HEK293 (cell line): ENCODE results near the gene ALKBH4.

Experiments
- ELK4 ChIP-seq: IDR thresholded peaks from 2 replicates; pipeline ENCODE4 v1.6.1; 2011; ENCODE audit warnings: mild to moderate bottlenecking, low read depth, low read length, borderline replicate concordance
- FEZF1 ChIP-seq: fragments of 450-650 bp; formaldehyde crosslinking; IDR thresholded peaks from 2 replicates; pipeline ENCODE4 v1.5.1; 2016; ENCODE audit warnings: missing biosample characterization, missing genetic modification characterization
- GFI1B ChIP-seq: fragments of 450-650 bp; formaldehyde crosslinking; IDR thresholded peaks from 2 replicates; pipeline ENCODE4 v1.5.1; 2016; ENCODE audit warnings: missing biosample characterization, missing genetic modification characterization
- MZF1 ChIP-seq: fragments of 450-650 bp; formaldehyde crosslinking; IDR thresholded peaks from 2 replicates; pipeline ENCODE4 v1.5.1; 2017; ENCODE audit warnings: missing biosample characterization, missing genetic modification characterization, borderline replicate concordance
- PRDM10 ChIP-seq: fragments of 450-650 bp; formaldehyde crosslinking; IDR thresholded peaks from 2 replicates; pipeline ENCODE4 v1.5.1; 2016; ENCODE audit warnings: missing biosample characterization, missing genetic modification characterization
- SCRT1 ChIP-seq: fragments of 450-650 bp; formaldehyde crosslinking; IDR thresholded peaks from 2 replicates; pipeline ENCODE4 v1.5.1; 2016; ENCODE audit warnings: missing biosample characterization, missing genetic modification characterization, borderline replicate concordance
- SCRT2 ChIP-seq: fragments of 450-650 bp; formaldehyde crosslinking; IDR thresholded peaks from 2 replicates; pipeline ENCODE4 v1.5.1; 2016; ENCODE audit warnings: missing biosample characterization, missing genetic modification characterization
- SP3 ChIP-seq: fragments of 450-650 bp; formaldehyde crosslinking; IDR thresholded peaks from 2 replicates; pipeline ENCODE4 v1.5.1; 2016; ENCODE audit warnings: missing biosample characterization, missing genetic modification characterization
- TCF7L2 ChIP-seq: IDR thresholded peaks from 2 replicates; pipeline ENCODE4 v1.6.1; 2011; ENCODE audit warnings: low read depth, mild to moderate bottlenecking, inconsistent platforms, low read length, moderate library complexity, borderline replicate concordance
- WT1 ChIP-seq: fragments of 450-650 bp; formaldehyde crosslinking; IDR thresholded peaks from 2 replicates; pipeline ENCODE4 v1.5.1; 2016; ENCODE audit warnings: missing biosample characterization, missing genetic modification characterization
- ZBTB48 ChIP-seq: fragments of 450-650 bp; formaldehyde crosslinking; IDR thresholded peaks from 2 replicates; pipeline ENCODE4 v1.5.1; 2016; ENCODE audit warnings: missing biosample characterization, missing genetic modification characterization
- ZEB2 ChIP-seq: fragments of 450-650 bp; formaldehyde crosslinking; IDR thresholded peaks from 2 replicates; pipeline ENCODE4 v1.5.1; 2016; ENCODE audit warnings: missing biosample characterization, missing genetic modification characterization
- ZFP37 ChIP-seq: fragments of 450-650 bp; formaldehyde crosslinking; IDR thresholded peaks from 2 replicates; pipeline ENCODE4 v1.5.1; 2016; ENCODE audit warnings: missing biosample characterization, missing genetic modification characterization
- ZNF146 ChIP-seq: fragments of 450-650 bp; formaldehyde crosslinking; IDR thresholded peaks from 2 replicates; pipeline ENCODE4 v1.5.1; 2016; ENCODE audit warnings: missing biosample characterization, missing genetic modification characterization
- ZNF169 ChIP-seq: fragments of 450-650 bp; formaldehyde crosslinking; IDR thresholded peaks from 2 replicates; pipeline ENCODE4 v1.5.1; 2016; ENCODE audit warnings: missing biosample characterization, missing genetic modification characterization
- ZNF202 ChIP-seq: fragments of 450-650 bp; formaldehyde crosslinking; IDR thresholded peaks from 2 replicates; pipeline ENCODE4 v1.5.1; 2016; ENCODE audit warnings: missing biosample characterization, missing genetic modification characterization, borderline replicate concordance
- ZNF221 ChIP-seq: fragments of 450-650 bp; formaldehyde crosslinking; IDR thresholded peaks from 2 replicates; pipeline ENCODE4 v1.5.1; 2017; ENCODE audit warnings: missing biosample characterization, missing genetic modification characterization, borderline replicate concordance
- ZNF223 ChIP-seq: fragments of 450-650 bp; formaldehyde crosslinking; IDR thresholded peaks from 2 replicates; pipeline ENCODE4 v1.5.1; 2016; ENCODE audit warnings: missing biosample characterization, missing genetic modification characterization
- ZNF311 ChIP-seq: fragments of 450-650 bp; formaldehyde crosslinking; IDR thresholded peaks from 2 replicates; pipeline ENCODE4 v1.5.1; 2017; ENCODE audit warnings: missing biosample characterization, missing genetic modification characterization, borderline replicate concordance
- ZNF433 ChIP-seq: fragments of 450-650 bp; formaldehyde crosslinking; IDR thresholded peaks from 2 replicates; pipeline ENCODE4 v1.5.1; 2016; ENCODE audit warnings: missing biosample characterization, missing genetic modification characterization, low read depth
- ZNF548 ChIP-seq: fragments of 450-650 bp; formaldehyde crosslinking; IDR thresholded peaks from 2 replicates; pipeline ENCODE4 v1.5.1; 2016; ENCODE audit warnings: missing biosample characterization, missing genetic modification characterization
- ZNF610 ChIP-seq: fragments of 450-650 bp; formaldehyde crosslinking; IDR thresholded peaks from 2 replicates; pipeline ENCODE4 v1.5.1; 2016; ENCODE audit warnings: missing biosample characterization, missing genetic modification characterization, borderline replicate concordance
- ZNF621 ChIP-seq: fragments of 450-650 bp; formaldehyde crosslinking; IDR thresholded peaks from 2 replicates; pipeline ENCODE4 v1.5.1; 2017; ENCODE audit warnings: missing biosample characterization, missing genetic modification characterization
- ZNF624 ChIP-seq: fragments of 450-650 bp; formaldehyde crosslinking; IDR thresholded peaks from 2 replicates; pipeline ENCODE4 v1.5.1; 2017; ENCODE audit warnings: missing biosample characterization, missing genetic modification characterization
- ZNF692 ChIP-seq: fragments of 450-650 bp; formaldehyde crosslinking; IDR thresholded peaks from 2 replicates; pipeline ENCODE4 v1.5.1; 2016; ENCODE audit warnings: missing biosample characterization, missing genetic modification characterization
- ZNF76 ChIP-seq: fragments of 450-650 bp; formaldehyde crosslinking; IDR thresholded peaks from 2 replicates; pipeline ENCODE4; 2016; ENCODE audit warnings: low read depth, missing biosample characterization, missing genetic modification characterization, borderline replicate concordance
- ZNF785 ChIP-seq: fragments of 450-650 bp; formaldehyde crosslinking; IDR thresholded peaks from 2 replicates; pipeline ENCODE4 v1.5.1; 2016; ENCODE audit warnings: missing biosample characterization, missing genetic modification characterization
- TF ChIP-seq, protein P1 (sequence below): fragments of 450-650 bp; formaldehyde crosslinking; IDR thresholded peaks from 2 replicates; pipeline ENCODE4; 2016; ENCODE audit warnings: missing biosample characterization, missing genetic modification characterization
- TF ChIP-seq, protein P2 (sequence below): fragments of 450-650 bp; formaldehyde crosslinking; IDR thresholded peaks from 2 replicates; pipeline ENCODE4 v1.5.1; 2017; ENCODE audit warnings: missing biosample characterization, missing genetic modification characterization
- TF ChIP-seq, protein P3 (sequence below): fragments of 450-650 bp; formaldehyde crosslinking; IDR thresholded peaks from 2 replicates; pipeline ENCODE4 v1.5.1; 2016; ENCODE audit warnings: missing biosample characterization, missing genetic modification characterization

The ALKBH4 gene

DNA sequence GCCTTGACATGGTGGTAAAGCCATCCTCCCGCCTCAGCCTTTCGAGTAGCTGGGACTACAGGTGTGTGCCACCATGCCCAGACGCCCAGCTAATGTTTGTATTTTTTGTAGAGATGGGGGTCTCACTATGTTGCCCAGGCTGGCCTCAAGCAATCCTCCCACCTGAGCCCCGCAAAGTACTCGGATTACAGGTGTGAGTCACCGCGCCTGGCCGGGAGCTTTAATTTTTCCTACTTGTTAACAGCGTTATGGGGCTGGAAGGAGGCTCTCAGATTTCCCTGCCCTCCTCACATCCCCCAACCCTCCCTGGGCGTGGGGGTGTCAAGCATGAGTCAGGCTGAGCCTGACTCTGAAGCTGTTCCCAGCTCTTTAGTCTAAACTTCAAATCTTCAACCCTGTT is 8.3 kb downstream of the ALKBH4 start (continued):
- TF ChIP-seq ZNF146 = no peak
- no peak for TF ChIP-seq ZNF311
- TF ChIP-seq ZNF785 (tag by site-specific recombination) = no peak
- TF ChIP-seq SP3 (tag by site-specific recombination) = no peak
- TF ChIP-seq WT1 (tag by site-specific recombination) = peak; percentile 93
- TF ChIP-seq, protein P1, sequence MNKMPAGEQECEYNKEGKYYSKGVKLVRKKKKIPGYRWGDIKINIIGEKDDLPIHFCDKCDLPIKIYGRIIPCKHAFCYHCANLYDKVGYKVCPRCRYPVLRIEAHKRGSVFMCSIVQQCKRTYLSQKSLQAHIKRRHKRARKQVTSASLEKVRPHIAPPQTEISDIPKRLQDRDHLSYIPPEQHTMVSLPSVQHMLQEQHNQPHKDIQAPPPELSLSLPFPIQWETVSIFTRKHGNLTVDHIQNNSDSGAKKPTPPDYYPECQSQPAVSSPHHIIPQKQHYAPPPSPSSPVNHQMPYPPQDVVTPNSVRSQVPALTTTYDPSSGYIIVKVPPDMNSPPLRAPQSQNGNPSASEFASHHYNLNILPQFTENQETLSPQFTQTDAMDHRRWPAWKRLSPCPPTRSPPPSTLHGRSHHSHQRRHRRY (tag by site-specific recombination) = no peak
- no peak for TF ChIP-seq ZNF548 (tag by site-specific recombination)
- no peak for TF ChIP-seq ZNF202 (tag by site-specific recombination)
- TF ChIP-seq GFI1B (tag by site-specific recombination) = no peak
- TF ChIP-seq ZFP37 (tag by site-specific recombination) = no peak
- no peak for TF ChIP-seq ZNF169 (tag by site-specific recombination)
- no peak for TF ChIP-seq ZNF223 (tag by site-specific recombination)
- peak; percentile 87 for TF ChIP-seq ZEB2 (tag by site-specific recombination)
- TF ChIP-seq PRDM10 (tag by site-specific recombination) = peak; percentile 32
- TF ChIP-seq ZBTB48 (tag by site-specific recombination) = no peak
- peak; percentile 37; the same call in 1 of the 2 replicates for TF ChIP-seq SCRT1 (tag by site-specific recombination)
- TF ChIP-seq TCF7L2 = no peak
- no peak for TF ChIP-seq ZNF692 (tag by site-specific recombination)
- no peak for TF ChIP-seq ZNF76 (tag by site-specific recombination)
- TF ChIP-seq ZNF221 (tag by site-specific recombination) = no peak
- TF ChIP-seq SCRT2 (tag by site-specific recombination) = peak; percentile 93
- TF ChIP-seq ZNF610 = no peak
- no peak for TF ChIP-seq ELK4
- no peak for TF ChIP-seq FEZF1 (tag by site-specific recombination)
- TF ChIP-seq ZNF433 (tag by site-specific recombination) = no peak
- TF ChIP-seq, protein P2, sequence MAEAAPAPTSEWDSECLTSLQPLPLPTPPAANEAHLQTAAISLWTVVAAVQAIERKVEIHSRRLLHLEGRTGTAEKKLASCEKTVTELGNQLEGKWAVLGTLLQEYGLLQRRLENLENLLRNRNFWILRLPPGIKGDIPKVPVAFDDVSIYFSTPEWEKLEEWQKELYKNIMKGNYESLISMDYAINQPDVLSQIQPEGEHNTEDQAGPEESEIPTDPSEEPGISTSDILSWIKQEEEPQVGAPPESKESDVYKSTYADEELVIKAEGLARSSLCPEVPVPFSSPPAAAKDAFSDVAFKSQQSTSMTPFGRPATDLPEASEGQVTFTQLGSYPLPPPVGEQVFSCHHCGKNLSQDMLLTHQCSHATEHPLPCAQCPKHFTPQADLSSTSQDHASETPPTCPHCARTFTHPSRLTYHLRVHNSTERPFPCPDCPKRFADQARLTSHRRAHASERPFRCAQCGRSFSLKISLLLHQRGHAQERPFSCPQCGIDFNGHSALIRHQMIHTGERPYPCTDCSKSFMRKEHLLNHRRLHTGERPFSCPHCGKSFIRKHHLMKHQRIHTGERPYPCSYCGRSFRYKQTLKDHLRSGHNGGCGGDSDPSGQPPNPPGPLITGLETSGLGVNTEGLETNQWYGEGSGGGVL (tag by site-specific recombination) = no peak
- TF ChIP-seq ZNF624 (tag by site-specific recombination) = no peak
- no peak for TF ChIP-seq ZNF621 (tag by site-specific recombination)
- no peak for TF ChIP-seq MZF1 (tag by site-specific recombination)
- TF ChIP-seq, protein P3, sequence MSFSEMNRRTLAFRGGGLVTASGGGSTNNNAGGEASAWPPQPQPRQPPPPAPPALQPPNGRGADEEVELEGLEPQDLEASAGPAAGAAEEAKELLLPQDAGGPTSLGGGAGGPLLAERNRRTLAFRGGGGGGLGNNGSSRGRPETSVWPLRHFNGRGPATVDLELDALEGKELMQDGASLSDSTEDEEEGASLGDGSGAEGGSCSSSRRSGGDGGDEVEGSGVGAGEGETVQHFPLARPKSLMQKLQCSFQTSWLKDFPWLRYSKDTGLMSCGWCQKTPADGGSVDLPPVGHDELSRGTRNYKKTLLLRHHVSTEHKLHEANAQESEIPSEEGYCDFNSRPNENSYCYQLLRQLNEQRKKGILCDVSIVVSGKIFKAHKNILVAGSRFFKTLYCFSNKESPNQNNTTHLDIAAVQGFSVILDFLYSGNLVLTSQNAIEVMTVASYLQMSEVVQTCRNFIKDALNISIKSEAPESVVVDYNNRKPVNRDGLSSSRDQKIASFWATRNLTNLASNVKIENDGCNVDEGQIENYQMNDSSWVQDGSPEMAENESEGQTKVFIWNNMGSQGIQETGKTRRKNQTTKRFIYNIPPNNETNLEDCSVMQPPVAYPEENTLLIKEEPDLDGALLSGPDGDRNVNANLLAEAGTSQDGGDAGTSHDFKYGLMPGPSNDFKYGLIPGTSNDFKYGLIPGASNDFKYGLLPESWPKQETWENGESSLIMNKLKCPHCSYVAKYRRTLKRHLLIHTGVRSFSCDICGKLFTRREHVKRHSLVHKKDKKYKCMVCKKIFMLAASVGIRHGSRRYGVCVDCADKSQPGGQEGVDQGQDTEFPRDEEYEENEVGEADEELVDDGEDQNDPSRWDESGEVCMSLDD (tag by site-specific recombination) = no peak
